GM19025 (cell line): ENCODE results near the gene DMWD.

Experiments
- ATAC-seq: cut with Tn5 transposase; IDR thresholded peaks from one replicate; pipeline ENCODE4 v1.9.1; 2021; ENCODE audit warnings: mild to moderate bottlenecking, low read depth, moderate library complexity; ENCODE audit not compliant: unreplicated experiment

DMWD gene, protein sequence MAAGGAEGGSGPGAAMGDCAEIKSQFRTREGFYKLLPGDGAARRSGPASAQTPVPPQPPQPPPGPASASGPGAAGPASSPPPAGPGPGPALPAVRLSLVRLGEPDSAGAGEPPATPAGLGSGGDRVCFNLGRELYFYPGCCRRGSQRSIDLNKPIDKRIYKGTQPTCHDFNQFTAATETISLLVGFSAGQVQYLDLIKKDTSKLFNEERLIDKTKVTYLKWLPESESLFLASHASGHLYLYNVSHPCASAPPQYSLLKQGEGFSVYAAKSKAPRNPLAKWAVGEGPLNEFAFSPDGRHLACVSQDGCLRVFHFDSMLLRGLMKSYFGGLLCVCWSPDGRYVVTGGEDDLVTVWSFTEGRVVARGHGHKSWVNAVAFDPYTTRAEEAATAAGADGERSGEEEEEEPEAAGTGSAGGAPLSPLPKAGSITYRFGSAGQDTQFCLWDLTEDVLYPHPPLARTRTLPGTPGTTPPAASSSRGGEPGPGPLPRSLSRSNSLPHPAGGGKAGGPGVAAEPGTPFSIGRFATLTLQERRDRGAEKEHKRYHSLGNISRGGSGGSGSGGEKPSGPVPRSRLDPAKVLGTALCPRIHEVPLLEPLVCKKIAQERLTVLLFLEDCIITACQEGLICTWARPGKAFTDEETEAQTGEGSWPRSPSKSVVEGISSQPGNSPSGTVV

DNA sequence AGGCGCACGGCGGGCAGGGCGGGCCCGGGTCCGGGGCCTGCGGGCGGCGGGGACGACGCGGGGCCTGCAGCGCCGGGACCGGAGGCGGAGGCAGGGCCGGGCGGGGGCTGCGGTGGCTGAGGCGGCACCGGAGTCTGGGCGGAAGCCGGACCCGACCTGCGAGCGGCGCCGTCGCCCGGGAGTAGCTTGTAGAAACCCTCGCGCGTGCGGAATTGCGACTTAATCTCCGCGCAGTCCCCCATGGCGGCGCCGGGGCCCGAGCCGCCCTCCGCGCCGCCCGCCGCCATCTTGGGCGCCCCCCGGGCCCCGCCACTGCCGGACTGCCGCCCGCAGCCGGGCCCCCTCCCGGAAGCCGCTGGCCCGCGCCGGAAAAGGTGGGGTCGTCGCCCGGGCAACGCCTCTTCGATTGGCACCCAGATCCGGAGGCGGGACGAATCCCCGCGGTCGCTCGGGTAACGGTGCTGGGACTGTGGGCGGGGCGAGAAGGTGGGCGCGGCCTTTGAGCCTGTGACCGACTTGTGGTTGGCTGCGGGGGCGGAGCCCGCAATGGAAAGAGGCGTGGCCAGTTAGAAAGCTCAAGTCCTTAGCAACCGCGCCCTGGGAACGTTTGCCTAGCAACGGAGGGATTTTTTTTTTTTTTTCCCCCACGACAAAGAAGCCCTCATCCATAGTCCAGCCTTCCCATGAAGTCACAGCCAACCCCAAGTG lies at the start of gene DMWD:
Gene DMWD, minus strand, starts transcription at position 376 of the 708 bp plus-strand sequence. Its CDS starts 89 bp downstream, at position 287.
- ATAC-seq, result peak; percentile 94

DNA sequence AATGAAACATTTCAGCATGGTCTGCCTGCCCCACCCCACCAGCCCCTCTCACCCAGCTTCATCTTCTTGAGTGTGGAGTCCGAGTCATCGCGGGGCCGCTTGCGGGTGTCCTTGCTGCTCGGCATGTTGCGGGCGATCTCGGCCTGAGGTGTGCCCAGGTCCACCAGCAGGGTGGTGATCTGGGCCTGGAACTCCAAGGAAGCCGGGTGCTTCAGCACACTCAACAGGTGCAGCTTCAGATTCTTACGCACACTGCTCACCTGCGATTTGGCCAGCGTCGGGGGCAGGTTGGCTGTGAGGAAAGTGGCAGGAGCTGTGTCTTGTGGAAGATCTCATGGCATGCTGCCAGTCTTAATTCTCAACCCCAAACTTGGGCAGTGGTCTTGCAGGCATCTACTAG lies 49.6 kb upstream of the DMWD start:
- no peak for ATAC-seq

DNA sequence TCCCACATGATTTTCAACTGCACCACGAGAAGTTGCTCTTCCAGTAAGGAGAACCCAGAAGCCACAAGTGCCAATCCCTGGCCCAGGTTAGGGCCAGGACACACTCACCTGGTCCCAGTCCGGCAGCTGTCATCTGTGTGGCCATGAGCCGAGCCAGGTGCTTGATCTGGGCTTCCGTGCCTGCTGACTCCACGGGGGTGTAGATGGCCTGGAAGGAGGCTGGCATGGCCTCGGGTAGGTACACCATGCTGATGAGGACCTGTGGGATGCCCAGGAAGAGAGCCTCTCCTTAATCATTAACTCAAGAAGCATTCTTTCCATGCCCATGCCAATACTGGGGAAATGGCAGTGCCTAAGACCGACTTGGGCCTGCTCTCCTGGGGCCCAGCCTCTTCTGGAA lies 42.3 kb upstream of the DMWD start:
- ATAC-seq, result no peak

DNA sequence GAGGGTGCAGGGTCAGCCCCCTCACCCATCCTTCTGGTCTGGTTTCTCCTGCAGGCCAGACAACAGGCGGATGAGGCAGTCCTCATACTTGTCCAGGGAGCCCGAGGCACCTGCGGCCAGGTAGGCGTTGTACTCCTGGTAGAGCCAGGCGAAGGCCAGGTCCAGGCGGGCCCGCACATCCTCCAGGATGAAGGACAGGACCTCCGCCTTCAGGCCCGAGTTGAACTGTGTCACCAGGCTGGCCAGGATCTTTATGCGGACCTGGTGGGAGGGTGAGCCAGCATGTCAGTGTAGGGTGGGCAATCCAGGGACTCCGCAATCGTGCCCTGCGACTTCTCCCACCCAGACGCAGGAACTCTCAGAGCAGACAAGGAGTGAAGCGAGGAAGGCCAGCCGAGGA lies 36.3 kb upstream of the DMWD start:
- no peak for ATAC-seq

DNA sequence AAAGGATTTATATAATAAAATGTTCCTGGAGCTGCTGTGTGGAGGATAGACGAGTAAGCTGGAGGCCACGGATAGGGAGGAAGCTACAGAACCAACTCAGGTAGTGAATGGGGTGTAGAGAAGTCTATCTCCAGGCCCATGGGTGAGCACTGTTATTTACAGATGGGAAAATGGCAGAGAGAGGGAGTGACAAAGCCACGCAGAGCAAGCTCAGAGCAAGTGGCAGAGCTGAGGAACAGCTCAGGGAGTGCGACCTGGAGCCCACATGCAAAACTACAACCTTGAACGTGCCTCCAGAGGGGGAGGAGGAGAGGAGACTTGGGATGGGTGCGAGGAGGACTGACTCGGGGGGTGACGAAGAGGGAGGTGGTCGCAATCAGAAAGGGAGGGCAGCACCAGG lies 35.9 kb upstream of the DMWD start:
- ATAC-seq, result no peak

DNA sequence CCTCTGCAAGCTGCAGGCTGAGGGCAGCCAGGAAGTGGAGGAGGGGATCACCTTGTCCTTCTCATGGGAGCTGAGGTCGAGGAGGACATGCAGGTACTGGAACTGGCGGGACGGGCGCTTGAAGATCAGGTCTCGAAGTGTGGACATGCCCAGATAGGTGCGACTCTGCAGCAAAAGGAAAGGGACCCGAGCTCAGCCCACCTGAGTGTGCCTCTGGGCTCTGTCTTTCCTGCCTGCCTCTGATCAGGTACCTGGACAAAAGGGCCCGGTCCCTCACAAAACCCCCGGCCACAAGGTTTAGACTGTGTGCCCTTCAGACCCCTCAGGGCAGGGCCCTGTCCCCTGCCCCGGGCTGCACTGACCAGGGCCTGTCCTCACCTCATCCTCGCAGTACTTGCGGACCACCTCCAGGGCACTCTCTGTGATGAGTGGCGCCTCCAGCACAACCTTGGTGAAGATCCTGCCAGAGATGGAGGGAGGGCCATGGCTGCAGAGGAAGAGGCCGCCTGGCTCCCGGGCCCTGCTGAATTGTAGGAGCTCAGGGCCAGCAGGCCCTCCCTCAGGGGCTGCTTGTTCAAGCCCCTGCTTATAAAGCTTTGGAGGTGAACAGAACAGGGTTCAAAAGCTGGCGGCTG lies 34.9 kb upstream of the DMWD start:
- ATAC-seq, result no peak

DNA sequence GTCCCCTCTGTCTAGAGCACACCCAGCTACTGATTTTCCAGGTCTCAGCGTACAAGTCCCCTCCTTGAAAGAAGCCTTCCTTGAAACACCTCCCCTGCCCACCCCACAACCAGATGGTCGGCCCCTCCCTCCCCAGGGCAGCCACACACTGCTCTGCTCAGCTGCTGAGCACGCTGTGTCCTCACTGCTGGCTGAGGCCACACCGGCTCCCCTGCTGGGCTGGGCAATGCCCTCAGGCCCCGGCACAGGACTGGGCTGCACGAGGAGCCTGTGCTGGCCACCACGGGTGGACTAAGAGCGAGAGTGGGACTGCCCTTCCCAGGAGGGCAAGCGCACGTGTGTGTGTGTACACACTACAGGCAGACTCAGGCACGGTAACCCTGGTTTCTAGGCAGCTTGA lies 34.3 kb upstream of the DMWD start:
- no peak for ATAC-seq

DNA sequence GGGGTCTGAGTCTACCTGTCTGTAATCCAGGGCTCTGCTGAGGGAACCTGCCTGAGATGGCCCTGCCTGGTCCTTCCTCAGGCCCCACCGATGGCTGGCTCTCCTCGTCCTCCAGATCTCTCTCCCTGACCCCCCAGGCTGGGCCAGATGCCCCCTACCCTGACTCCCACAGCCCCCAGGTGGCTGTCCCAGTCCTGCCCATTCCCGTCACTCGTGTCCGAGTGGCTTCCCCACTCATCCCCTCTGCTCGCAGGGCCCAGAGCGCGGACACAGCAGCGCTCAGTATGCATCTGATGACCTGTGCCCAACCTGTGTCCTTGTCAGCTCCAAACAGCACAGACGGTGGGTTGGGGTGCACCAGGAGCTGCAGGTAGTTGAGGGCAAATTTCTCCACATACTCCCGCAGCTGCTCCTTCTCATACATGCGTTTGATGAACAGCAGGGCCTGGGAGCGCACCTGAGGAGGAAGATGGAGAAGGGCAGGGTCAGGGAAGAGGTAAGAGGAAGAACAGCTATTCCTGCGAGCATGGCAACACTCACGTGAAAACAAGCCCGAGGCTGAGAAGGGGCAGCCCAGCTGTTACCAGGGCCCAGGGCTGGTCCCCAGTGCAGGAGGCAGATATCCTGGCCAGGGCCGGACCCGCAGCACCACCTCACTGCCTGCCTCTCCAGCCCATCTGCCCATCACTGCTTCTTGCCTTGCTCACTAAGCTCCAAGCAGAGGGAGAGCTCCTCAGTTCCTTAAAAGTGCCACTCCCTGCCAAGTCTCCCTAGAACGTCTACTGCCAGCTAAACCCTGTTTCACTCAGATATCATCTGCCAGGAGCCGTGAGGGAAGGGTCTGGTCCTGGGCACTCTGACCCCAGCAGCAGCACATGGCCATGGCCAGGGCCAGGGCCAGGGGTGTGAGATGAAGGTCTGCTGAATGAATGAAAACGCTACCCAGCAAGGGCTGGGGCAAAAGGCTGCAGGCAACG lies 33.6 kb upstream of the DMWD start:
- ATAC-seq, result no peak

DNA sequence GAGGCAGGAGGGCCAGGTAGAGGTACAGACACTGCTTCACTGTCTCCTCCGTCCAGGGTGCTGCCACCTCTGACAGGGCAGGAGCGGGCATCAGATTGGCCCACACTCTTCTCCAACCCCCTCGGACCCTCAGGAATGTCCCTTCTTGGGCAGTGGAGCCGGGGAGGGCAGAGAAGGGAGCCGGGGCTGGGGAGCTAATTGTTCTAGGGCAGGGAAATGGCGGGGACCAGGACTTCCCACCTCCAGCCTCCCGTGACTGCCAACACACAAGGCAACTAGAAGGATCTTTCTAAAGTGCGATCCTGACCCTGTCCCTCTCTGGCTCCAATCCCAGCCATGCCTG lies 32.6 kb upstream of the DMWD start:
- no peak for ATAC-seq

DNA sequence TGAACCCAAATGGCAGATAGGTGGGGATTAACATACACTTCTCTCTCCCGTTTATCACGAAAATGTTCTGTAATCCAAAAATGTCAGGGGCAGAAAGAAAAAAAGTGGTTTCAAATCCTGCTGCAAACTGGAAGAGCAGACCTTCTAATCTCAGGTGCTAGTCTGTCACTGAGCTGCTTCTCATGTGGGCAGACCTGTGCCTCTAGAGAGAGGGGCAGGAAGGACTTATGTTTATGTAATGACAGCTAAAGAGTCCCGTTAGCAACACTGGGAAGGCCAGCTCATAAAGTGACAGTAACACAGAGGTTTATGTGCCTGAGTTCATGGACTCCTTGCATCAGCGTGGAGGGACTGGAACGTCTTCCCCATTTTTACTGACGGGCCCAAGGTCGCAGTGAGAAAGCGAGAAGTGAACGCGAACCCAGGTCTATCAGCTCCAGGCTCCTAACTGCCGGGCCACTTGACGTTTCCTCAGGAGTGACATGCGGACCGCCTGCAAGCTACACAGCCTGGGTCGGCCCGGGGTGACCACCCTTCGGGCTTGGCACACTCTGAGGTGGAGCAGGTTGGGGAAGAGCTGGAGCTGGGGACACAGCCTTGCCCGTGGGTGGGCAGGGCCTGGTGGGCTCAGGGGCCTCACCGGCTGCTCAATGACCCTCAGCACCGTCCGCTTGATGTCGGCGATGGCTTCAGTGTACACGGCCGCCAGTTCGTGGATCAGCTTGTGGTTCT lies 32.1 kb upstream of the DMWD start:
- ATAC-seq, result no peak

DNA sequence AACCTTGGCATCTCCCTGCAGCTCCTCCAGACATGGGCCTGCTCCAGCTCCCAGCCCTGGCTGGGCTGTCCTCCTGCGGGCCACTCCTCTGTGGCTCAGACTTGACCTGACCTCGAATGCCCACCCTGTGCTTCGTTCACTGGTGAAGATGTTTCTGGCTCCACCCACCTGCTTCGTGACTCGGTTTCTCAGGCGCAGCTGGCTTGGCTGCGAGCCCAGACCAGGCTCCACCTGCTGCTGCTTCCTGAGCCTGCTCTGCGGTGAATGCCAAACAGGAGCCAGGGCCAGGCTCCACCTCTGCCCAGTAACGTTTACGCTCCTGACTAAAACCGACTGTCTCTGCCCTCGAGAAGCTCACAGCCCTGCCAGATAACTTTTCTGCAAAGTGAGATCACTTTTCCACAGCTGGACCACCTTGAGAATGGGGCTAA lies 31.4 kb upstream of the DMWD start:
- no peak for ATAC-seq

DNA sequence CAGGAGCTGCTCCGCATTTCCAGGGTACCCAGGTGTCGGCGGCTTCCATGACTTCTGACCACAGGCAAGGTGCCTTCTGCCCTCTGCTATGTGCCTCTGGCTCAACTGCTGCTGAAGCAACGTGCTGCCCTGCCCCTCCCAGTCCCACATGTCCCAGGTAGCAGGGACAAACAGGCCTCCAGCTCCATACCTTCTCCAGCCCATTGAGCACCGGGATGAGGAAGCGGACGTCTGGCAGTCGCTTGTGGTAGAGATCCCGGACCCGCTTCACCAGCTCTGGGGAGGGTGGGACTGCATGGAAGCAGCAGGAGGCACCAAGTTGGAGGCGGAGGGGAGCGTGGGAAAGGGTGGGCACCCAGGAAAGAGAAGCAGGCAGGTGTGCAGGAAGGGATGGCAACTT lies 30.5 kb upstream of the DMWD start:
- no peak for ATAC-seq

DNA sequence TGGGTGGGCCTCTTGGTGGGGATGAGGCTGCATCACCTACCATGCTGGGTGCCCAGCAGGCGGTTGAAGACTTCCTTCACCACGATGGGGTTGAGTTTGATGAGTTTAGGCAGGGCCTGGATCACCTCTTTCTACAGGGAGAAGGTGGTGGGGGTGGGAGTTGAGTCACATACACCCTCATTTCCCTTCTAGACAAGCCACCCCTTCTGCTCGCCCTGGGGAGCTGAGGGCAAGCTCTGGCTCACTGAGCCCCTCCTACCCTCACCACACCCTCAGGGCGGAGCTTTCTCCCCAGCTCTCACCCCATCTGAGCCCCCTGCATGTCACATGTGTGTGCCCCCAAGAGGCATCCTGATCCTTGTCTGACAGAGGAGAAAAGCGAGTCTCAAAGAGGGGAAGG lies 30.1 kb upstream of the DMWD start:
- no peak for ATAC-seq

DNA sequence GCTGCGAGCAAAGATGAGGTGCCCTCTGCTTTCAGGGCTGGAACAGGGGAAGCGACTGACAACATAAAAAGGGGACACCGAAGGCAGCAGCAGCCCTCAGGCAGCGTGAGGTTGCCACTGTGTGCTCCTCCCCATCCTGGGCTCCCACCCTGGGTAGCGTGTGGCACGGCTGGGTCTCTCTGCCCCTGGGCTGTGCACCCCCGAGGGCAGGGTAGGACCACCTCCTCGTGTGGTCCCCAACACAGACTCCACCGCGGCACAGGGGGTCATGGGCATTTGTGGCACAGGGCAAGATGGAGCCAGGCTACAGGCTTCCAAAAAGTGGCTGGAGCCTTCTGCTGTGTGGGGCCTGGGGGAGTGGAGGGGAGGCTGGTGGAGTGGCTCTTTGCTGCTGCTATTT lies 28.9 kb upstream of the DMWD start:
- ATAC-seq, result no peak

DNA sequence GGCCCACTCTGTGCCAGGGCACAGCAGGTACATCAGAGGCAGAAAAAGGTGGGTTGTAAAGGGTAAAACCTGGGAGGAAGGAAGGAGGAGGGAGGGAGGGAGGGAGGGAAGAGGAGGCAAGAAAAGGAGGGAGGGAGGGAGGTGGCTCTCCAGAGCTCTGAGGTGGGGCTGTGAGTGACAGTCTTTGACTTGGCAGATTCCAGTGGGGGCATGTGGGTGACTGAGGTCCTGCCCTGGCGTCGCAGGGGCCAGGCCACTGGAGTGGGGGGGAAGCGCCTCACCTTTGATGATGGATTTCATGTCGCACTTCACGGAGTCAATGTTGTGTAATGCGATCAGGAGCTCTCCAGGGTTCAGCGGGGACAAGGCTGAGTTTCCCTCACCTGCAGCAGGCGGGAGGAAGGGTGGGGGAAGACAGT lies 28.5 kb upstream of the DMWD start:
- ATAC-seq, result no peak

DNA sequence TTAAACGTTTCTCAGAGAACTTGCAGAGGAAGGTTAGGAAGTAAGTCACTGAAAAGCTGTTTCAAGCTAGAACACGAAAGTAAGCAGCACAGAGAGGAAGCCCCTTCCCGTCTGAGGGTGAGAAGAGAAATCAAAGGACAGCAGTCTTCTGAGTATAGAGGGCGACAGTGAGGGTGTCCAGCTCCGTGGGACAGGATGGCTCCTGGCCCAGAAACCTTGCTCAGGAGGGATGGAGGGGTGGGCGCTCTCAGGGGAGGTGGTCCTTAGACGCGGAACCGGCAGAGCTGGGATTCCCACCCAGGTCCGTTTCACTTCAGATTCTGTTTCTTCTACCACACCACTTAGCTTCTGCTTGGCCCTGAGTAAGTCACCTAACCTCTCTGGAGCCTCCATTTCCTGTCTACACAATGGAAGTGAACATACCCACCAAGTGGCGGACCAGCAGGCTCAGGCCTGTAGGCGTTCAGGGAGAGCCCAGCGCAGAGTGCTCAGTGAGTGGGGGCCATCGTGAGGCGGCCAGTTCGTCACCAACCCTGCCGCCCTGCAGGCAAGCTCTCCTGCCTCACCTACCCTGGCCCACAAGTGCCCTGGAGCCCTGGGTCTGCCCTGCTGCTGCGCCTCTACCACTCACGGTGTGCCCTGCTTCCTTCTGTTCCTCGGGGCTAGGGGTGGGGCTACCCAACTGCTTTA lies 27.9 kb upstream of the DMWD start:
- ATAC-seq, result no peak

DNA sequence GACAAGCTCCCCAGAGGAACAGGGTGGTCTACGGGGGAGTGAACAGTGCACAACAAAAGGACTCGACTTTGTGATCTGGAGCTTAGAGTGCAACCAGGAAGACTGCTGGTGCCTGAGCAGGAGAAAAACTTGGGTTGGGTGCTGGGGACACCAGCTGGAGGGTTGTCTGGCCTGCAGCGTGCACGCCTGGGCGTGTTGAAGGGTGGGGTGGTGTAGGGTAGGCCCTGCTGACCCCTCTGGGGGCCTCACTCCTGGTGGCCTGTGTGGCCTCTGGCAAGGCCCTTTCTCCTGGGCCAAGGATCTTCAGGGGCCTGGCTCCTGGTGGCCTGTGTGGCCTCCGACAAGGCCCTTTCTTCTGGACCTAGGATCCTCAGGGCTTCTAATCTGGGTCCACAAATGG lies 27.1 kb upstream of the DMWD start:
- ATAC-seq, result no peak

DNA sequence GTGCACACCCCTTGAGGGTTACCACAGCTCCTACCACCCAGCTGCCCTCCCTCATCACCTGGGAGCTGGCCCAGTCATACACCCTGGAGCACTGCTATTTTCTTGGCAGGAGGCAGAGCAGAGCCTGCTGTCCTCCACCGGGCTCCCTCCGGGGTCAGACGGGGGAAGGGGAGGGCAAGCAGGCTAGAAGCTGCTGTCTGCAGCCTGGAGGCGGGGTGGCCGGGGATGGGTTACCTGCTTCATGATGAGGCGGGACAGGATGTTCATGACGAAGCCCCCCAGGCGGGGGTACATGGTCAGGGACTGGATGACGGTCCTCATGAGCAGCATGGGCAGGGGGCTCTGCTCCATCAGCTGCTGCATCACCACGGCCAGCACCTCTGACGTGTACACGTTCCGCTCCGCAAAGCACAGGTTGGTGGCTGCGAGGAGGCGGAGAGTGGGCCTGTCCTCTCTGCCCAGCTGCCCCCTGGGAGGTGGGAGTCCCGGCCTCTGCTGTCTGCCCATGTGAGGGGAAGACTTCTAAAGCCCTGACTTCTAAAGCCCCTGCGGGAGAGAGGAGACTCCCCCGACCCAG lies 25.2 kb upstream of the DMWD start:
- ATAC-seq, result no peak
